HG02840 (cell line): ENCODE results near the gene FAM174B.

Source experiments
- ATAC-seq: cut with Tn5 transposase; IDR thresholded peaks from one replicate; pipeline ENCODE4 v1.9.1; 2021; ENCODE audit warnings: mild to moderate bottlenecking, moderate library complexity, moderate number of reproducible peaks; ENCODE audit not compliant: unreplicated experiment, low FRiP score

The FAM174B gene

GRCh38 chr15:92665100-92665555, 9.6 kb upstream of the FAM174B start:
- ATAC-seq = no peak

GRCh38 chr15:92664178-92664900, 8.8 kb upstream of the FAM174B start:
- no peak for ATAC-seq

GRCh38 chr15:92663250-92663951, 7.8 kb upstream of the FAM174B start:
- no peak for ATAC-seq

- no peak for ATAC-seq
Observed at GRCh38 chr15:92662762-92663161, 7.2 kb upstream of the FAM174B start.

- no peak for ATAC-seq
Observed at GRCh38 chr15:92661956-92662355, 6.4 kb upstream of the FAM174B start.

- ATAC-seq = no peak
Observed at GRCh38 chr15:92661069-92661468, 5.5 kb upstream of the FAM174B start.

- no peak for ATAC-seq
Observed at GRCh38 chr15:92657486-92657885, 1.9 kb upstream of the FAM174B start.

GRCh38 chr15:92656089-92656488, 514 bp upstream of the FAM174B start:
- ATAC-seq = no peak

- no peak for ATAC-seq
Observed at GRCh38 chr15:92654662-92655061, 913 bp downstream of the FAM174B start.

GRCh38 chr15:92653836-92654539, 1.6 kb downstream of the FAM174B start:
- no peak for ATAC-seq

- no peak for ATAC-seq
Observed at GRCh38 chr15:92653366-92653765, 2.2 kb downstream of the FAM174B start.

GRCh38 chr15:92652576-92652966, 3.0 kb downstream of the FAM174B start:
- no peak for ATAC-seq

GRCh38 chr15:92651877-92652575, 3.5 kb downstream of the FAM174B start:
- no peak for ATAC-seq

- ATAC-seq = no peak
Observed at GRCh38 chr15:92650966-92651365, 4.6 kb downstream of the FAM174B start.

- no peak for ATAC-seq
Observed at GRCh38 chr15:92650256-92650655, 5.3 kb downstream of the FAM174B start.

- ATAC-seq = no peak
Observed at GRCh38 chr15:92648190-92648875, 7.2 kb downstream of the FAM174B start.

- no peak for ATAC-seq
Observed at GRCh38 chr15:92647467-92648163, 8.0 kb downstream of the FAM174B start.

GRCh38 chr15:92646216-92646615, 9.4 kb downstream of the FAM174B start:
- no peak for ATAC-seq

- no peak for ATAC-seq
Observed at GRCh38 chr15:92645731-92646130, 9.8 kb downstream of the FAM174B start.
